Left lung (tissue), 10 donors: ENCODE data around the gene MPO. TPM values are rescaled to one million over a fixed set of nuclear protein-coding genes. Genes with fewer than 3 reads are reported as not detected.

Experiments
- ATAC-seq: fragments of 200-7000 bp; cut with Tn5 transposase; one replicate; pipeline ENCODE4 v1.9.1; 2020; ENCODE audit warnings: moderate library complexity
- DNase-seq, 4 donors: peaks; one replicate each; pipeline ENCODE4 v3.0.0-alpha.2; 2013 to 2020
- H3K27ac ChIP-seq, 2 donors: fragments of 200-600 bp; sonication (generic) in 1 of 2; one replicate each; pipeline versions ENCODE4 v1.5.0 to v1.8.0; 2020 to 2021
- H3K27me3 ChIP-seq, 2 donors: fragments of 200-600 bp; sonication (generic) in 1 of 2; one replicate each; pipeline versions ENCODE4 v1.5.0 to v1.8.0; 2020 to 2021
- H3K36me3 ChIP-seq, 2 donors: fragments of 200-600 bp; sonication (generic) in 1 of 2; one replicate each; pipeline versions ENCODE4 v1.5.0 to v1.8.0; 2020 to 2021
- H3K4me1 ChIP-seq, 2 donors: fragments of 200-600 bp; one replicate each; pipeline ENCODE4 v1.8.0; 2021
- H3K4me3 ChIP-seq, 2 donors: fragments of 200-600 bp; sonication (generic) in 1 of 2; one replicate each; pipeline versions ENCODE4 v1.5.0 to v1.8.0; 2020 to 2021; ENCODE audit warnings: mild to moderate bottlenecking in 1 of 2
- H3K9me3 ChIP-seq, 2 donors: fragments of 200-600 bp; sonication (generic) in 1 of 2; one replicate each; pipeline versions ENCODE4 v1.5.0 to v1.8.0; 2020 to 2021
- intact Hi-C, 2 donors: fragments of 100-400 bp; cut with DNase I; formaldehyde crosslinking; loops; one replicate each; pipeline versions ENCODE4 v1.11.2 to v1.14.2; 2022
- polyA plus RNA-seq, 6 donors: library from polyadenylated mRNA; unstranded; fragments of 120-200 nt; gene quantifications; one replicate each; pipeline ENCODE4 v1.2.1, GENCODE V29; 2013; ENCODE audit not compliant: insufficient read length in 6 of 6
- total RNA-seq, 2 donors: library from RNA; stranded (reverse); fragmentation: NEBNext Ultra II Directional; extraction: Animal tissue kit (Norgen Biotek cat#: 25700); gene quantifications; one replicate each; pipeline ENCODE4 v1.2.1, GENCODE V29; 2021
- TF ChIP-seq, protein P1 (sequence below), 2 donors: fragments of 200-600 bp; sonication (generic) in 1 of 2; IDR thresholded peaks; one replicate each; pipeline versions ENCODE4 v1.5.0 to v1.8.0; 2021; ENCODE audit warnings: antibody characterized with exemption in 2 of 2
- donor health status: DM: no; HTN: yes; CAD: no.
- donor health status: DM: no; HTN: no; CAD: no.

Gene MPO
- total and polyA plus RNA-seq, 8 donors, result 1.0 to 15.3 (median 11.2) TPM

DNA sequence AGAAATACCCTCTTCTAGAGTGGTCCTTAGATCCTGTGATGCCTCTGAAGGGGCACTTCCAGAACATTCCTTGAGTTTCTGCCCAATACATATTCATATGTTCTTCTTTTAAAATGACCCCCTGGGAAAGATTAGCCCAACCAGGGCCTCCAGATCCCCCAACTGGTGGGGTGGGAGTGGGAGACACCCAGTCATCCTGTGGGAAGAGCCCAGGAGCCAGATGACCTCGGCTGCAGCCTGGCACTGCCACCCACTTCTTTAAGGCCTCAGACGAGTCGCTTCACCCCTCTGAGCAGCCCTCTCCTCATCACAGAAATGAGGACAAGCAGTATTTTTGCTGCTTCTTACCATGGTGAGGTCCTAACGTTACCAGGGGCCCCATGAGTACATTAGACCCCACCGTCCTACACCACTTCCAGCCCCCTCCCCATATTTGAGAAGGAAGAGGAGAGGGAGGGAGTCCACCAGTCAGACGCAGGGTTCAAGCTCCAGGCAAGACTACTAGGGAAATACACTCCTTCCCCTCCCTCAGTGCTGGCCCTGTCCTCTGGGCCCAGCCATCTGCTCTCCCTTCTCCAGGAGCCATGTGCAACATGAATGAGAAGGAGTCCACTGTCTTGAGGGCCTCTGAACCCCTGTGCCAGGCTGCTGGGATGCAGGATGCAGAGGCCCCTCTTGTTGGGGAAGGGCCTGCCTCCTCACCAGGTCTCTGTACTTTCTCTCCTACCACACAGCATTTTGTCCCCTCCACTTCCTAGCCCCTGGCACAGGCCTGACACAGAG, 11.8 kb downstream of the MPO start:
- no peaks in the 10 kb centered on the region for H3K36me3 ChIP-seq
- DNase-seq (no peak), ATAC-seq (no peak)
- no peak overlapping the region for H3K27ac ChIP-seq
- H3K4me3 ChIP-seq, result no peak overlapping the region
- intact Hi-C loops, result no loop called here
- no peaks in the 10 kb centered on the region for H3K4me1 ChIP-seq
- H3K9me3 ChIP-seq, result no peaks in the 10 kb centered on the region
- TF ChIP-seq, protein P1, sequence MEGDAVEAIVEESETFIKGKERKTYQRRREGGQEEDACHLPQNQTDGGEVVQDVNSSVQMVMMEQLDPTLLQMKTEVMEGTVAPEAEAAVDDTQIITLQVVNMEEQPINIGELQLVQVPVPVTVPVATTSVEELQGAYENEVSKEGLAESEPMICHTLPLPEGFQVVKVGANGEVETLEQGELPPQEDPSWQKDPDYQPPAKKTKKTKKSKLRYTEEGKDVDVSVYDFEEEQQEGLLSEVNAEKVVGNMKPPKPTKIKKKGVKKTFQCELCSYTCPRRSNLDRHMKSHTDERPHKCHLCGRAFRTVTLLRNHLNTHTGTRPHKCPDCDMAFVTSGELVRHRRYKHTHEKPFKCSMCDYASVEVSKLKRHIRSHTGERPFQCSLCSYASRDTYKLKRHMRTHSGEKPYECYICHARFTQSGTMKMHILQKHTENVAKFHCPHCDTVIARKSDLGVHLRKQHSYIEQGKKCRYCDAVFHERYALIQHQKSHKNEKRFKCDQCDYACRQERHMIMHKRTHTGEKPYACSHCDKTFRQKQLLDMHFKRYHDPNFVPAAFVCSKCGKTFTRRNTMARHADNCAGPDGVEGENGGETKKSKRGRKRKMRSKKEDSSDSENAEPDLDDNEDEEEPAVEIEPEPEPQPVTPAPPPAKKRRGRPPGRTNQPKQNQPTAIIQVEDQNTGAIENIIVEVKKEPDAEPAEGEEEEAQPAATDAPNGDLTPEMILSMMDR (IDR thresholded peaks at IDR 0.05), result no peak
- peaks cover 0 to 47% of the 10 kb centered on the region in 2 donors for H3K27me3 ChIP-seq

DNA sequence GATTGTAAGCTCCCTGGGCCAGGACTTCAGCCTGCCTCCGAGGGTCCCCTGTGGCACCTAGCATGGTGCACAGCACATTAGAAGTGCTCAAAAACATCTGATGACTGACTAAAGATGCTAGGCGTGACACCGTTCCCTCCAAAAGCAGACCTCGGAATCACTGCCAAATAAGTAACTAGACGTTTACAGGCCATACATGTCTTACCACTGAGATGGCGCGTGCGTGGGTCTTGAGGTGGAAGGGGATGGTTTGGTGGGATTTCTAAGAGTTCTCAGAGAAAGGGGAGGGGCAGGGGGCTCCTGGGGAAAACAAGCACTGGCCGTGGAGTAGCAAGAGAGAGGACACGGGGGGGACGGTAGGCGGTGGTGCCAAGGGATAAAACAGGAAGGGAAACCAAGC, 12.4 kb downstream of the MPO start:
- Histone ChIP-seq H3K4me3 (no peak overlapping the region), H3K9me3 (no peaks in the 10 kb centered on the region), H3K27me3 (peaks cover 0 to 49% of the 10 kb centered on the region in 2 donors), H3K36me3 (no peaks in the 10 kb centered on the region), H3K27ac (no peak overlapping the region), H3K4me1 (no peaks in the 10 kb centered on the region)
- intact Hi-C loops, result no loop called here
- ATAC-seq (no peak), DNase-seq (no peak)
- TF ChIP-seq, protein P1 (IDR thresholded peaks at IDR 0.05), result no peak

DNA sequence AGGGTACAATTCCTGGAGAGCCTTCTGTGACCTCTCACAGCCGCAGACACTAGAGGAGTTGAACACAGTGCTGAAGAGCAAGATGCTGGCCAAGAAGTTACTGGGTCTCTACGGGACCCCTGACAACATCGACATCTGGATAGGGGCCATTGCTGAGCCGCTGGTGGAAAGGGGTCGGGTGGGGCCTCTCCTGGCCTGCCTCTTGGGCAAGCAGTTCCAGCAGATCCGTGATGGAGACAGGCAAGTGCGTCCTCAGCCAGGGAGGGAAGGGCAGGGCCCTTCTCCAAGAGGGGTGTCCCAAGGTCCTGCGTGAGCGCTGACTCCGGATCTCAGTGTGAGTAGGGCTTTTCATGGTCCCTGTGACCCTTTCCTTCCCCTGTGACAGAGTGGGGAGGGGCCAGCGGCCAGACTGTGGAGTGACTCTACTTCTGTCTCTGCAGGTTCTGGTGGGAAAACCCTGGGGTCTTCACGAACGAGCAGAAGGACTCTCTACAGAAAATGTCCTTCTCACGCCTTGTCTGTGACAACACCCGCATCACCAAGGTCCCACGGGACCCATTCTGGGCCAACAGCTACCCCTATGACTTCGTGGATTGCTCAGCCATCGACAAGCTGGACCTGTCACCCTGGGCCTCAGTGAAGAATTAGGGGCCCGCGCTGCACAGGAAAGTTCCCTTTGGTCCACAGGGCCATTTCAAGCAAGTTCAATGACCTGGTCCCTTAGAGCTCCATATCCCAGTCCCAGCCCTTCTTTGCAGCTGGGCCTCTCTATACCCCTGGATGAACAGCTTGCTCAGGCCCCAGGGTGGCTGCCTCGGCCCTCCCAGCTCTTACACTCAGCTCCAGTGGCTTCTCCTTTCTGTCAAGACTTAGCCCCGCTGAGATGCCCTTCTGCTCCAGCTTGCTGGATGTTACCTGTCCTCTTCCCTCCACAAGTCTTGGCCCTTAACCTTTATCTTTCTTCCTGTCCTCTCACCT, 13.1 kb downstream of the MPO start:
- Histone ChIP-seq H3K27ac (no peak overlapping the region), H3K4me1 (no peaks in the 10 kb centered on the region), H3K27me3 (peaks cover 0 to 48% of the 10 kb centered on the region in 2 donors), H3K9me3 (no peaks in the 10 kb centered on the region), H3K4me3 (no peak overlapping the region), H3K36me3 (no peaks in the 10 kb centered on the region)
- intact Hi-C loops, result no loop called here
- DNase-seq, result no peak
- TF ChIP-seq, protein P1 (IDR thresholded peaks at IDR 0.05), result no peak
- no peak for ATAC-seq

DNA sequence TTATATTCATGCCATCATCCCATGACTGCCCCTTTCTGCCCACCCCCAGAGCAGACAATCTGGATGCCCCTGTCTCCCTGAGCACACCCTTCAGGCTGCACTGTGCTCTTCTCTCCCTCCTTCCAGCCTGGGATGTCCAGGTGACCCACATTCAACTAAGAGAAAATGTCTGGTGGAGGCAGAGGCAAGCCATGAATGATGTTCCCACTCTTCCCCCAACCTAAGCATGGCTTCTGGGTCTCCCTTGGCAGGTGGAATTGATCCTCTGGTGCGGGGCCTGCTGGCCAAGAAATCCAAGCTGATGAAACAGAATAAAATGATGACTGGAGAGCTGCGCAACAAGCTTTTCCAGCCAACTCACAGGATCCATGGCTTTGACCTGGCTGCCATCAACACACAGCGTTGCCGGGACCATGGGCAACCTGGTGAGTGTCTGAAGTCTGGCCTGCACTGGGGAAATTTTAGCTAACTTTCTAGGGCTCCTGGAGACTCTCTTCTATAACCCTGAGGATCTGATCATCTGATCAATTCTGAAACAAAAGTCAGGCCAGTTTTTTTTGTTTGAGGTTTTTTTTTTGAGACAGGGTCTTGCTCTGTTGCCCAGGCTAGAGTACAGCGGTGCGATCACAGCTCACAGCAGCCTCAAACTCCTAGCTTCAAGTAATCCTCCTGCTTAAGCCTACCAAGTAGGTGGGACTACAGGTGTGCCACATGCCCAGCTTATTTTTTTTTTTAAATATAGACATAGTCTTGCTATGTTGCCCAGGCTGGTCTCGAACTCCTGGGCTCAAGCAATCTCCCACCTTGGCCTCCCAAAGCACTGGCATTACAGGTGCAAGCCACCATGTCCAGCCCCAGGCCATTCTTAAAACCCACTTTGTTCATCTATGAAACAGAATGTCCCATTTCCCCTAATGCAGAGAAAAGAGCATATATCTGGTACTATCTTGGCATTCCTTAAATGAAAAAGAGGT, 14.5 kb downstream of the MPO start:
- ATAC-seq (no peak), DNase-seq (no peak)
- Histone ChIP-seq H3K27me3 (peaks cover 6 to 63% of the 10 kb centered on the region in 2 donors), H3K36me3 (no peaks in the 10 kb centered on the region), H3K9me3 (no peaks in the 10 kb centered on the region), H3K4me1 (no peaks in the 10 kb centered on the region), H3K4me3 (no peak overlapping the region), H3K27ac (no peak overlapping the region)
- intact Hi-C loops, result no loop called here
- TF ChIP-seq, protein P1 (IDR thresholded peaks at IDR 0.05), result no peak
